OCI-LY7 (cell line): ENCODE data around the gene KCNB1. TPM values are rescaled to one million over a fixed set of nuclear protein-coding genes. Genes with fewer than 3 reads are reported as not detected.
A peak's percentile ranks its signal among the peaks of the same experiment; 100 is the strongest.

ENCODE experiments used
- BruUV-seq: library from RNA; stranded (reverse); fragments of 400-500 nt; replicated peaks from 2 replicates; lab custom pipeline; 2021; lab: Mats Ljungman, UMichigan
- CTCF ChIA-PET: fragments of 300-600 bp; sonication (Branson Sonifier 250); formaldehyde crosslinking; loops from one replicate; lab custom pipeline; 2022; ENCODE audit warnings: antibody characterized with exemption; ENCODE audit not compliant: unreplicated experiment; lab: Charles Lee
- POLR2A ChIA-PET: fragments of 300-600 bp; sonication (Branson Sonifier 250); formaldehyde crosslinking; loops from one replicate; lab custom pipeline; 2022; ENCODE audit warnings: antibody characterized with exemption; lab: Charles Lee
- DNase-seq: peaks from one replicate; pipeline ENCODE4 v3.0.0-alpha.2; 2015; ENCODE audit warnings: low spot score
- H2AFZ ChIP-seq: fragments of 200-600 bp; sonication (generic), shearing (Covaris generic); 2 replicates; pipeline ENCODE4 v1.6.1; 2014; ENCODE audit warnings: mild to moderate bottlenecking, antibody characterized with exemption, low read length, moderate library complexity
- H3K27ac ChIP-seq: fragments of 200-600 bp; sonication (generic); 2 replicates; pipeline ENCODE4 v1.5.1; 2014; ENCODE audit warnings: mixed run types, low read depth, mild to moderate bottlenecking, moderate library complexity, low read length, inconsistent platforms; ENCODE audit not compliant: poor library complexity, severe bottlenecking
- H3K36me3 ChIP-seq: fragments of 200-600 bp; sonication (generic); 2 replicates; pipeline ENCODE4 v1.6.1; 2014; ENCODE audit warnings: mild to moderate bottlenecking, antibody characterized with exemption, low read length, moderate library complexity, mixed read lengths; ENCODE audit not compliant: insufficient read depth
- H3K4me1 ChIP-seq: fragments of 200-600 bp; sonication (generic); 2 replicates; pipeline ENCODE4 v1.5.1; 2014; ENCODE audit warnings: mild to moderate bottlenecking, low read length; ENCODE audit not compliant: insufficient read depth, poor library complexity, severe bottlenecking
- H3K4me2 ChIP-seq: fragments of 200-600 bp; sonication (generic); 2 replicates; pipeline ENCODE4 v1.6.1; 2014; ENCODE audit warnings: mild to moderate bottlenecking, low read length
- H3K4me3 ChIP-seq: fragments of 200-600 bp; sonication (generic); 2 replicates; pipeline ENCODE4 v1.5.1; 2014; ENCODE audit warnings: mild to moderate bottlenecking, low read depth, low read length; ENCODE audit not compliant: poor library complexity, severe bottlenecking
- H3K79me2 ChIP-seq: fragments of 200-600 bp; sonication (generic); 2 replicates; pipeline ENCODE4 v1.6.1; 2016; ENCODE audit warnings: low read depth, mild to moderate bottlenecking, low read length, moderate library complexity, mixed read lengths; ENCODE audit not compliant: insufficient read depth
- H3K9me2 ChIP-seq: fragments of 200-600 bp; sonication (generic); 2 replicates; pipeline ENCODE4 v1.6.1; 2016; ENCODE audit warnings: mild to moderate bottlenecking, low read length, mixed read lengths; ENCODE audit not compliant: insufficient read depth
- H3K9me3 ChIP-seq: fragments of 200-600 bp; sonication (generic); 2 replicates; pipeline ENCODE4 v1.6.1; 2014; ENCODE audit warnings: mild to moderate bottlenecking, mixed run types, low read length, mixed read lengths
- H4K20me1 ChIP-seq: fragments of 200-600 bp; sonication (generic); 2 replicates; pipeline ENCODE4 v1.6.1; 2014; ENCODE audit warnings: mild to moderate bottlenecking, antibody characterized with exemption, low read length, moderate library complexity, mixed read lengths; ENCODE audit not compliant: insufficient read depth
- CTCF ChIP-seq: fragments of 200-600 bp; sonication (generic); conservative IDR thresholded peaks from 2 replicates; pipeline ENCODE4 v1.5.1; 2014; ENCODE audit warnings: mild to moderate bottlenecking, antibody characterized with exemption, low read length, moderate library complexity, mixed read lengths
- EZH2phosphoT487 ChIP-seq: fragments of 200-600 bp; sonication (generic); IDR thresholded peaks from 2 replicates; pipeline ENCODE4 v1.6.1; 2018; ENCODE audit warnings: low read depth, borderline replicate concordance, mild to moderate bottlenecking, mixed run types, antibody characterized with exemption, low read length, moderate library complexity, mixed read lengths
- intact Hi-C: fragments of 100-400 bp; cut with micrococcal nuclease; formaldehyde crosslinking; loops from one replicate; pipeline ENCODE4 v1.10.0; 2022; ENCODE audit not compliant: unreplicated experiment
- total RNA-seq, 2 experiments: library from RNA; depleted of rRNA in 1 of 2; stranded (reverse); fragments of >200 nt in 1 of 2; shearing (Covaris generic) in 1 of 2; gene quantifications; 2 replicates each; pipeline ENCODE4 v1.2.3, GENCODE V29; 2014 to 2022

The KCNB1 gene
- total RNA-seq, 2 experiments from 2014 or later = not detected

- H3K4me2 ChIP-seq = no peak overlapping the region
- intact Hi-C loops = no loop called here
- no peaks in the 10 kb centered on the region for H3K9me2 ChIP-seq
- no peaks in the 10 kb centered on the region for H4K20me1 ChIP-seq
- H3K36me3 ChIP-seq = no peaks in the 10 kb centered on the region
- H2AFZ ChIP-seq = no peak overlapping the region
- H3K9me3 ChIP-seq = no peaks in the 10 kb centered on the region
- peak; percentile 7 for DNase-seq
- no peaks in the 10 kb centered on the region for H3K79me2 ChIP-seq
- CTCF ChIA-PET = no interaction called here
- H3K4me3 ChIP-seq = no peak overlapping the region
- POLR2A ChIA-PET = no interaction called here
- H3K27ac ChIP-seq = no peak overlapping the region
- no TSS peak for BruUV-seq
- TF ChIP-seq CTCF (no peak), EZH2phosphoT487 (no peak)
- no peaks in the 10 kb centered on the region for H3K4me1 ChIP-seq
Observed at GRCh38 chr20:49513517-49513916, 31.0 kb upstream of the KCNB1 start.

- CTCF ChIA-PET = no interaction called here
- no peak for DNase-seq
Observed at GRCh38 chr20:49513009-49513408, 30.5 kb upstream of the KCNB1 start.

More at GRCh38 chr20:49513009-49513408, 30.5 kb upstream of the KCNB1 start:
- H2AFZ ChIP-seq = no peak overlapping the region
- H3K9me3 ChIP-seq = no peaks in the 10 kb centered on the region
- intact Hi-C loops = no loop called here
- H3K4me1 ChIP-seq = no peaks in the 10 kb centered on the region
- no peak overlapping the region for H3K27ac ChIP-seq
- H3K79me2 ChIP-seq = no peaks in the 10 kb centered on the region
- no peak overlapping the region for H3K4me3 ChIP-seq
- no peak overlapping the region for H3K4me2 ChIP-seq
- H3K9me2 ChIP-seq = no peaks in the 10 kb centered on the region
- H4K20me1 ChIP-seq = no peaks in the 10 kb centered on the region
- TF ChIP-seq CTCF (no peak), EZH2phosphoT487 (no peak)
- BruUV-seq = no TSS peak
- POLR2A ChIA-PET = interaction anchor here (0.6 kb wide), 1 partner anchor 403 kb away, joined by 10 read pairs; no protein-coding TSS in a partner anchor
- H3K36me3 ChIP-seq = no peaks in the 10 kb centered on the region
